HEK293 (cell line): ENCODE measurements around the gene RNASEH2B.

Experiments used
- KLF8 ChIP-seq: fragments of 450-650 bp; formaldehyde crosslinking; IDR thresholded peaks from 2 replicates; pipeline ENCODE4 v1.5.1; 2016; ENCODE audit warnings: missing biosample characterization, missing genetic modification characterization
- PRDM6 ChIP-seq: fragments of 450-650 bp; formaldehyde crosslinking; IDR thresholded peaks from 2 replicates; pipeline ENCODE4 v1.5.1; 2017; ENCODE audit warnings: missing biosample characterization, missing genetic modification characterization
- ZNF423 ChIP-seq: fragments of 450-650 bp; formaldehyde crosslinking; IDR thresholded peaks from 2 replicates; pipeline ENCODE4 v1.5.1; 2016; ENCODE audit warnings: missing biosample characterization, missing genetic modification characterization
- TF ChIP-seq, protein P1 (sequence below): fragments of 450-650 bp; formaldehyde crosslinking; optimal IDR thresholded peaks from 2 replicates; pipeline ENCODE3; 2016; ENCODE audit warnings: missing biosample characterization, mild to moderate bottlenecking, missing genetic modification characterization

GRCh38 chr13:51004918-51005460 lies 95.4 kb downstream of the RNASEH2B start:
- TF ChIP-seq, protein P1, sequence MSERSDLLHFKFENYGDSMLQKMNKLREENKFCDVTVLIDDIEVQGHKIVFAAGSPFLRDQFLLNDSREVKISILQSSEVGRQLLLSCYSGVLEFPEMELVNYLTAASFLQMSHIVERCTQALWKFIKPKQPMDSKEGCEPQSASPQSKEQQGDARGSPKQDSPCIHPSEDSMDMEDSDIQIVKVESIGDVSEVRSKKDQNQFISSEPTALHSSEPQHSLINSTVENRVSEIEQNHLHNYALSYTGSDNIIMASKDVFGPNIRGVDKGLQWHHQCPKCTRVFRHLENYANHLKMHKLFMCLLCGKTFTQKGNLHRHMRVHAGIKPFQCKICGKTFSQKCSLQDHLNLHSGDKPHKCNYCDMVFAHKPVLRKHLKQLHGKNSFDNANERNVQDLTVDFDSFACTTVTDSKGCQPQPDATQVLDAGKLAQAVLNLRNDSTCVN (tag by site-specific recombination) = no peak
- TF ChIP-seq KLF8 (no peak), PRDM6 (no peak), ZNF423 (tag by site-specific recombination) (no peak)
